ENCODE measurements around the gene PIAS1.
A peak's percentile ranks its signal among the peaks of the same experiment; 100 is the strongest.

PIAS1 gene

GRCh38 chr15:68175526-68175925 is 121.4 kb downstream of the PIAS1 start:
- Histone ChIP-seq H3K27ac (replicated peaks) (no peak overlapping the region), H3K27me3 (ENCODE audit: insufficient read depth, poor library complexity, severe bottlenecking) (no peaks in the 10 kb centered on the region), H3K4me3 (replicated peaks; ENCODE audit: insufficient read depth, low read length) (no peak overlapping the region)
- no peak for TF ChIP-seq REST (IDR thresholded peaks at IDR 0.05; ENCODE audit: insufficient replicate concordance, low read depth)
- TF ChIP-seq GABPA (IDR thresholded peaks at IDR 0.05; ENCODE audit: low read depth), result no peak
- no peak for TF ChIP-seq POLR2AphosphoS5 (IDR thresholded peaks at IDR 0.05; ENCODE audit: low read depth)
- TF ChIP-seq SPI1 (IDR thresholded peaks at IDR 0.05; ENCODE audit: borderline replicate concordance, low read depth), result no peak
- TF ChIP-seq CTCF (IDR thresholded peaks at IDR 0.05; ENCODE audit: insufficient read depth, low read length), result no peak
- peak; percentile 32 to 43 for DNase-seq (ENCODE audit: low read depth in 1 of 2, low spot score in 1 of 2)

GRCh38 chr15:68176601-68177000 is 122.5 kb downstream of the PIAS1 start:
- no peak for TF ChIP-seq GABPA (IDR thresholded peaks at IDR 0.05; ENCODE audit: low read depth)
- TF ChIP-seq CTCF (IDR thresholded peaks at IDR 0.05; ENCODE audit: insufficient read depth, low read length), result no peak
- TF ChIP-seq SPI1 (IDR thresholded peaks at IDR 0.05; ENCODE audit: borderline replicate concordance, low read depth), result no peak
- no peak for TF ChIP-seq POLR2AphosphoS5 (IDR thresholded peaks at IDR 0.05; ENCODE audit: low read depth)
- TF ChIP-seq REST (IDR thresholded peaks at IDR 0.05; ENCODE audit: insufficient replicate concordance, low read depth), result no peak
- H3K4me3 ChIP-seq (replicated peaks; ENCODE audit: insufficient read depth, low read length), result no peak overlapping the region
- no peak overlapping the region for H3K27ac ChIP-seq (replicated peaks)
- H3K27me3 ChIP-seq (ENCODE audit: insufficient read depth, poor library complexity, severe bottlenecking), result no peaks in the 10 kb centered on the region
- no peak for DNase-seq (ENCODE audit: low read depth in 1 of 2, low spot score in 1 of 2)

- DNase-seq (ENCODE audit: low read depth in 1 of 2, low spot score in 1 of 2), result no peak
- no peak overlapping the region for H3K4me3 ChIP-seq (replicated peaks; ENCODE audit: insufficient read depth, low read length)
- TF ChIP-seq POLR2AphosphoS5 (IDR thresholded peaks at IDR 0.05; ENCODE audit: low read depth) (no peak), REST (IDR thresholded peaks at IDR 0.05; ENCODE audit: insufficient replicate concordance, low read depth) (no peak), SPI1 (IDR thresholded peaks at IDR 0.05; ENCODE audit: borderline replicate concordance, low read depth) (no peak), GABPA (IDR thresholded peaks at IDR 0.05; ENCODE audit: low read depth) (no peak), CTCF (IDR thresholded peaks at IDR 0.05; ENCODE audit: insufficient read depth, low read length) (no peak)
- H3K27me3 ChIP-seq (ENCODE audit: insufficient read depth, poor library complexity, severe bottlenecking), result no peaks in the 10 kb centered on the region
- H3K27ac ChIP-seq (replicated peaks), result no peak overlapping the region
Observed at GRCh38 chr15:68177742-68178141, 123.6 kb downstream of the PIAS1 start.
